Ishikawa (cell line): ENCODE data around the gene HDAC6.

Experiments used
- CEBPB ChIP-seq: IDR thresholded peaks from 2 replicates; pipeline ENCODE4 v1.6.1; 2012
- CREB1 ChIP-seq: IDR thresholded peaks from 2 replicates; pipeline ENCODE4 v1.6.1; 2012; ENCODE audit warnings: low read depth
- EGR1 ChIP-seq: IDR thresholded peaks from 2 replicates; pipeline ENCODE4 v1.6.1; 2012
- EP300 ChIP-seq: IDR thresholded peaks from 2 replicates; pipeline ENCODE4 v1.6.1; 2012; ENCODE audit warnings: borderline replicate concordance
- FOXM1 ChIP-seq: IDR thresholded peaks from 2 replicates; pipeline ENCODE4 v1.6.1; 2012; ENCODE audit warnings: low read depth, borderline replicate concordance
- NFIC ChIP-seq: IDR thresholded peaks from 2 replicates; pipeline ENCODE4 v1.6.1; 2012
- RAD21 ChIP-seq: IDR thresholded peaks from 2 replicates; pipeline ENCODE4 v1.6.1; 2012; ENCODE audit warnings: low read depth
- TAF1 ChIP-seq: IDR thresholded peaks from 2 replicates; pipeline ENCODE4 v1.6.1; 2012; ENCODE audit warnings: low read depth, mild to moderate bottlenecking
- TCF12 ChIP-seq: IDR thresholded peaks from 2 replicates; pipeline ENCODE4 v1.6.1; 2012; ENCODE audit warnings: low read depth
- TEAD4 ChIP-seq: IDR thresholded peaks from 2 replicates; pipeline ENCODE4 v1.6.1; 2012
- YY1 ChIP-seq: IDR thresholded peaks from 2 replicates; pipeline ENCODE4 v1.6.1; 2012; ENCODE audit warnings: low read depth
- ZBTB7A ChIP-seq: IDR thresholded peaks from 2 replicates; pipeline ENCODE4 v1.6.1; 2012; ENCODE audit warnings: low read depth
- TF ChIP-seq, protein P1 (sequence below): IDR thresholded peaks from 2 replicates; pipeline ENCODE4 v1.6.1; 2012
- TF ChIP-seq, protein P2 (sequence below): IDR thresholded peaks from 2 replicates; pipeline ENCODE4 v1.6.1; 2012
- TF ChIP-seq, protein P3 (sequence below): IDR thresholded peaks from 2 replicates; pipeline ENCODE4 v1.6.1; 2012; ENCODE audit warnings: low read depth, mild to moderate bottlenecking

The HDAC6 gene

GRCh38 chrX:48791063-48791820 lies 10.6 kb upstream of the HDAC6 start:
- no peak for TF ChIP-seq NFIC
- TF ChIP-seq RAD21 = no peak
- no peak for TF ChIP-seq TCF12
- no peak for TF ChIP-seq EGR1
- no peak for TF ChIP-seq YY1
- no peak for TF ChIP-seq TEAD4
- TF ChIP-seq, protein P1, sequence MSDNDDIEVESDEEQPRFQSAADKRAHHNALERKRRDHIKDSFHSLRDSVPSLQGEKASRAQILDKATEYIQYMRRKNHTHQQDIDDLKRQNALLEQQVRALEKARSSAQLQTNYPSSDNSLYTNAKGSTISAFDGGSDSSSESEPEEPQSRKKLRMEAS = no peak
- TF ChIP-seq, protein P2, sequence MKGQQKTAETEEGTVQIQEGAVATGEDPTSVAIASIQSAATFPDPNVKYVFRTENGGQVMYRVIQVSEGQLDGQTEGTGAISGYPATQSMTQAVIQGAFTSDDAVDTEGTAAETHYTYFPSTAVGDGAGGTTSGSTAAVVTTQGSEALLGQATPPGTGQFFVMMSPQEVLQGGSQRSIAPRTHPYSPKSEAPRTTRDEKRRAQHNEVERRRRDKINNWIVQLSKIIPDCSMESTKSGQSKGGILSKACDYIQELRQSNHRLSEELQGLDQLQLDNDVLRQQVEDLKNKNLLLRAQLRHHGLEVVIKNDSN = no peak
- TF ChIP-seq TAF1 = no peak
- no peak for TF ChIP-seq FOXM1
- no peak for TF ChIP-seq EP300
- TF ChIP-seq CEBPB = no peak

DNA sequence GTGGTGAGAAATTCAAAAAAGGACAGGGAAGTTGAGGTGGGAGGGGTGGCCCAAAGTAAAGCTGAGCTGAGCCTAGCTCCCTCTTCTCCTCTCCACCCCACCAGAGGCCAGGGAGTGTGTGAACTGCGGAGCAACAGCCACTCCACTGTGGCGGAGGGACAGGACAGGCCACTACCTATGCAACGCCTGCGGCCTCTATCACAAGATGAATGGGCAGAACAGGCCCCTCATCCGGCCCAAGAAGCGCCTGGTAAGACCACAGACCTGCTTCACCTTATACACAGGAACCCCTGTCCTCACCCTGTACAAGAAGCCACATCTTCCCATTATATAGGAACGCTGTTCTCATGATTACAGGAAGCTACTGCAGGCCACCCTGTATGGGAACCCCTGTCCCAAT lies 9.6 kb upstream of the HDAC6 start:
- no peak for TF ChIP-seq TCF12
- TF ChIP-seq RAD21 = no peak
- no peak for TF ChIP-seq TEAD4
- TF ChIP-seq, protein P3, sequence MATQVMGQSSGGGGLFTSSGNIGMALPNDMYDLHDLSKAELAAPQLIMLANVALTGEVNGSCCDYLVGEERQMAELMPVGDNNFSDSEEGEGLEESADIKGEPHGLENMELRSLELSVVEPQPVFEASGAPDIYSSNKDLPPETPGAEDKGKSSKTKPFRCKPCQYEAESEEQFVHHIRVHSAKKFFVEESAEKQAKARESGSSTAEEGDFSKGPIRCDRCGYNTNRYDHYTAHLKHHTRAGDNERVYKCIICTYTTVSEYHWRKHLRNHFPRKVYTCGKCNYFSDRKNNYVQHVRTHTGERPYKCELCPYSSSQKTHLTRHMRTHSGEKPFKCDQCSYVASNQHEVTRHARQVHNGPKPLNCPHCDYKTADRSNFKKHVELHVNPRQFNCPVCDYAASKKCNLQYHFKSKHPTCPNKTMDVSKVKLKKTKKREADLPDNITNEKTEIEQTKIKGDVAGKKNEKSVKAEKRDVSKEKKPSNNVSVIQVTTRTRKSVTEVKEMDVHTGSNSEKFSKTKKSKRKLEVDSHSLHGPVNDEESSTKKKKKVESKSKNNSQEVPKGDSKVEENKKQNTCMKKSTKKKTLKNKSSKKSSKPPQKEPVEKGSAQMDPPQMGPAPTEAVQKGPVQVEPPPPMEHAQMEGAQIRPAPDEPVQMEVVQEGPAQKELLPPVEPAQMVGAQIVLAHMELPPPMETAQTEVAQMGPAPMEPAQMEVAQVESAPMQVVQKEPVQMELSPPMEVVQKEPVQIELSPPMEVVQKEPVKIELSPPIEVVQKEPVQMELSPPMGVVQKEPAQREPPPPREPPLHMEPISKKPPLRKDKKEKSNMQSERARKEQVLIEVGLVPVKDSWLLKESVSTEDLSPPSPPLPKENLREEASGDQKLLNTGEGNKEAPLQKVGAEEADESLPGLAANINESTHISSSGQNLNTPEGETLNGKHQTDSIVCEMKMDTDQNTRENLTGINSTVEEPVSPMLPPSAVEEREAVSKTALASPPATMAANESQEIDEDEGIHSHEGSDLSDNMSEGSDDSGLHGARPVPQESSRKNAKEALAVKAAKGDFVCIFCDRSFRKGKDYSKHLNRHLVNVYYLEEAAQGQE = no peak
- TF ChIP-seq, protein P2 = no peak
- no peak for TF ChIP-seq FOXM1

GRCh38 chrX:48793935-48794334 lies 7.9 kb upstream of the HDAC6 start:
- TF ChIP-seq TEAD4 (no peak), RAD21 (no peak), FOXM1 (no peak)

DNA sequence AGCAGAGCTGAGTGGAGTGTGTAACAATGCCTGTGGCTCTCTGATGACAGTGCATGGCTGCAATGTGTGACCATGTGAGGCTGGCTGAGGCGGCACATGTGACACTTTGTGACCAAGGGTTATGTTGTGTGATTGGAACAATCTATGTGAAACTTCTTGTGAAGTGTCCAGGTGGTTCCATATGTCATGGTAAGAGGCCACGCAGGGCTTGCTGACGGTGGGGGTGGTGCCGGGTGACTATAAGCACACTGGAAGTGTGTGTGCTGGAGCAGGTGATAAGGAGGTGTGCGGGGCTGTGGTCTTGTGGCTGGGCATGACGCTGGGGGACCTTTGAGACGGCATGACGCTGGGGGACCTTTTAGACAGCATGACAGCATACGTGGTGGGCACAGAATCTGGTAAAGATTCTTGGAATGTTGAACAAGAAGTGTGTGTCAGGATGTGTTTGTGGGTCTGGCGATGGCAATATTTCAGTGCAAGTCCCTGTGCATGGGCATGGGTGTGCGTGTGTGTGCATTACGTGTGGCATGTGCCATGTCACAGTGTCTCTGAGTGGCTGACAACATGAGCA lies 7.4 kb upstream of the HDAC6 start:
- no peak for TF ChIP-seq ZBTB7A
- no peak for TF ChIP-seq TCF12
- TF ChIP-seq, protein P3 = no peak
- TF ChIP-seq TAF1 = no peak
- no peak for TF ChIP-seq CREB1
- no peak for TF ChIP-seq EP300
- TF ChIP-seq, protein P2 = no peak
- no peak for TF ChIP-seq FOXM1
- no peak for TF ChIP-seq EGR1
- no peak for TF ChIP-seq NFIC
- TF ChIP-seq RAD21 = no peak
- no peak for TF ChIP-seq TEAD4
- no peak for TF ChIP-seq CEBPB
- TF ChIP-seq, protein P1 = no peak
- no peak for TF ChIP-seq YY1

DNA sequence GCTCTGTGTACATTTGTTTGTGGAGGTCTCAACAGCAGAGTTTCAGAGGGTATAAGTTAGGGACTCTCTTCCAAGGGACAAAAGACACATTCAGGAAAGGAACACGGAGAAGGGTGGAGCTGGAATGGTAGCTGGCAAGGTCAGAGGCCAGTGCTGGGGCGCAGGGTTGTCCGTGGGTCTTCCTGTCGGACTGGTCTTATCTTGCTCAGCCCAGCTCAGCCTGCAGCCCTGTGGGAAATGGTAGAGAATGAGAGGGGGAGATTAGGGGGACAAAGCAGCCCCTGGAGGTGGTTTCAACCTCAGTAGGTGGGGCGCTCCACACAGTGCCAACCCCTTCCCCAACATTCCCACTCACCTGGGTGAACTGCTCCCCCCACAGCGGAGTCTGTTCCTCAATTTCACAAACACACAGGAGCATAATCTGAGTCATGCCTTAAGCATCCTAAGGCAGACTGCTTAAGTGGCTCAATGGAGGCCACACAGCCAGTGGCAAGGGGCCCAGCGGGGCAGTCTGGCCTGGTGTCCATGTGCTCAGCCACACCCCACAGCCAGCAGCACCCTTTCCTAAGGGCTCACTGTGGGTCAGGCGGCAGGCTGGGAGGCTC lies 6.9 kb upstream of the HDAC6 start:
- TF ChIP-seq, protein P2 = no peak
- TF ChIP-seq, protein P1 = peak; percentile 43; the same call in 1 of the 2 replicates
